ENCODE results near the gene JCAD. TPM values are rescaled to one million over a fixed set of nuclear protein-coding genes. Genes with fewer than 3 reads are reported as not detected.

The JCAD gene
- polyA plus RNA-seq, 1 of the 3 experiments (the other 2 are of a cell fraction): 19.0 TPM

DNA sequence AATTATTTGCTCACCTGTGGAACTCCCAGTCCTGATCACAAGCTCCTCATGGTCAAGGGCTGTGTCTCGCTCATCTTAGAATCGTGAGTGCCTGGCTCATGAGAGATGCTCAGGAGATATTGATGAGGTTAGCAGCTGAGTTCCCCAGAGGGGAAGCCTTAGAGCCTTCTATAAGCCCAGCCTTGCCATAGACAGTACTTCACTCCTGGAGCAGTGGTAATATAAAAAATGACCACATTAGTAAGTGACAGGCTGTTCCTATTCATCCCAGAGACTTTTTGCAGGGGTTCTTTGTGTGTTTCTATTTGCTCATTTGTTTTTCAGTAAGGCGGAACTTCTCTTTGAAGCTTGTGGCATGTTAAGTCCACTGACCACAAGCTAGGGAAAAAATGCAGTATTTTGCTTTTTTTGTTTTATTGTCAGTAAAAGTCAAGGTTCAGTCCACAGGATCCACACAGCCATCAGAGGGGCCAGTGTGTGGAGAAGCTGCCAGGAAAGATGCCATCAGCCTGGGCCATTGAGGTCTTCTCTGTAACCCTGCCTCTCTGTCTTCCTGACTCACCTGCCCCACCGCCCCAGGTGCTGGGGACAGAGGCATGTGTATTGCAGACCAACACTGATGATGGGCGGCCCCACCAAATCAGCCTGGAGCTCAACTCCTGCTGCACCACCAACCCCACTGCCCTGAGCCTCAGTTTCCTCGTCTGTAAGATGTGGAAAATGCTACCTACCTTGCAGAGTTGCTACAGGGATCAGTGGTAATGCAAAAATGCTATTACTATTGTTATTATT is 36.4 kb upstream of the JCAD start:
- Histone ChIP-seq H2AFZ (ENCODE audit: low read depth) (no peak overlapping the region), H3K79me2 (ENCODE audit: insufficient read depth) (no peaks in the 10 kb centered on the region), H3K4me3 (ENCODE audit: low read depth in 2 of 2, low read length in 1 of 2) (no peak overlapping the region), H3K27ac (ENCODE audit: low read depth in 2 of 2, low read length in 1 of 2) (no peak overlapping the region), H3K4me2 (no peak overlapping the region), H3F3A (replicated peaks; ENCODE audit: insufficient read depth) (peaks cover 48% of the 10 kb centered on the region), H3K9me3 (no peaks in the 10 kb centered on the region), H3K9me2 (no peaks in the 10 kb centered on the region), H4K20me1 (ENCODE audit: insufficient read depth) (no peaks in the 10 kb centered on the region), H3K4me1 (ENCODE audit: control insufficient read depth in 1 of 2, insufficient read depth in 2 of 2, low read depth in 1 of 2, low read length in 1 of 2) (peaks cover 0 to 12% of the 10 kb centered on the region in 2 experiments; a peak in 3 of 4 replicates), H3K36me3 (replicated peaks in 1 of 2; ENCODE audit: control insufficient read depth in 1 of 2, insufficient read depth in 2 of 2, low read length in 1 of 2) (no peaks in the 10 kb centered on the region), H3K9ac (no peak overlapping the region), H3K27me3 (ENCODE audit: insufficient read depth) (no peaks in the 10 kb centered on the region)
- POLR2A ChIA-PET: no interaction called here
- no peak for DNase-seq
- TF ChIP-seq SIN3A (IDR thresholded peaks at IDR 0.05; ENCODE audit: borderline replicate concordance, low read depth, low read length) (no peak), EZH2phosphoT487 (IDR thresholded peaks at IDR 0.05; ENCODE audit: borderline replicate concordance, low read depth) (no peak), MXI1 (IDR thresholded peaks at IDR 0.05; ENCODE audit: low read depth, low read length) (no peak), ELF1 (IDR thresholded peaks at IDR 0.05) (no peak), CHD2 (IDR thresholded peaks at IDR 0.05; ENCODE audit: low read length, partially characterized antibody) (no peak)
- TF ChIP-seq, protein P1, sequence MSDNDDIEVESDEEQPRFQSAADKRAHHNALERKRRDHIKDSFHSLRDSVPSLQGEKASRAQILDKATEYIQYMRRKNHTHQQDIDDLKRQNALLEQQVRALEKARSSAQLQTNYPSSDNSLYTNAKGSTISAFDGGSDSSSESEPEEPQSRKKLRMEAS (IDR thresholded peaks at IDR 0.05; ENCODE audit: low read depth): no peak
- CTCF ChIA-PET: interaction anchor here (1.0 kb wide), 1 partner anchor 22 kb away, joined by 3 read pairs; no protein-coding TSS in a partner anchor
- WGBS (ENCODE audit: low lambda C conversion rate): 92% methylated on average over 6 of the region's 6 CpGs

GRCh38 chr10:30094601-30095000 is 35.2 kb upstream of the JCAD start:
- Histone ChIP-seq H3K27me3 (ENCODE audit: insufficient read depth) (no peaks in the 10 kb centered on the region), H3K9me2 (no peaks in the 10 kb centered on the region), H3K9me3 (no peaks in the 10 kb centered on the region), H3K36me3 (replicated peaks in 1 of 2; ENCODE audit: control insufficient read depth in 1 of 2, insufficient read depth in 2 of 2, low read length in 1 of 2) (no peaks in the 10 kb centered on the region), H3K4me1 (ENCODE audit: control insufficient read depth in 1 of 2, insufficient read depth in 2 of 2, low read depth in 1 of 2, low read length in 1 of 2) (peaks cover 0 to 12% of the 10 kb centered on the region in 2 experiments; a peak in 3 of 4 replicates), H3F3A (replicated peaks; ENCODE audit: insufficient read depth) (peaks cover 44% of the 10 kb centered on the region), H3K4me2 (no peak overlapping the region), H3K79me2 (ENCODE audit: insufficient read depth) (no peaks in the 10 kb centered on the region), H2AFZ (ENCODE audit: low read depth) (no peak overlapping the region), H3K9ac (no peak overlapping the region), H3K27ac (ENCODE audit: low read depth in 2 of 2, low read length in 1 of 2) (no peak overlapping the region), H4K20me1 (ENCODE audit: insufficient read depth) (no peaks in the 10 kb centered on the region), H3K4me3 (ENCODE audit: low read depth in 2 of 2, low read length in 1 of 2) (no peak overlapping the region)
- POLR2A ChIA-PET: no interaction called here
- CTCF ChIA-PET: no interaction called here
- TF ChIP-seq YY1 (IDR thresholded peaks at IDR 0.05; ENCODE audit: low read depth): no peak
- TF ChIP-seq RXRA (IDR thresholded peaks at IDR 0.05; ENCODE audit: borderline replicate concordance, low read depth): no peak
- TF ChIP-seq MXI1 (IDR thresholded peaks at IDR 0.05; ENCODE audit: low read depth, low read length): no peak
- TF ChIP-seq PBX3 (IDR thresholded peaks at IDR 0.05): no peak
- TF ChIP-seq JUND (IDR thresholded peaks at IDR 0.05): no peak
- TF ChIP-seq GABPA (IDR thresholded peaks at IDR 0.05; ENCODE audit: low read depth): no peak
- TF ChIP-seq REST (IDR thresholded peaks at IDR 0.05; ENCODE audit: low read depth, low read length): no peak
- no peak for TF ChIP-seq TAF1 (IDR thresholded peaks at IDR 0.05; ENCODE audit: borderline replicate concordance, low read depth, low read length)
- no peak for TF ChIP-seq NFIC (IDR thresholded peaks at IDR 0.05; ENCODE audit: borderline replicate concordance)
- TF ChIP-seq MEF2A (IDR thresholded peaks at IDR 0.05; ENCODE audit: borderline replicate concordance, low read depth): no peak
- no peak for TF ChIP-seq EP300 (IDR thresholded peaks at IDR 0.05; ENCODE audit: borderline replicate concordance in 1 of 2, low read depth in 1 of 2, low read length in 1 of 2)
- DNase-seq: no peak
- WGBS (ENCODE audit: low lambda C conversion rate): 86% methylated on average over 5 of the region's 5 CpGs
